ENCODE measurements around the gene RABAC1.

DNA sequence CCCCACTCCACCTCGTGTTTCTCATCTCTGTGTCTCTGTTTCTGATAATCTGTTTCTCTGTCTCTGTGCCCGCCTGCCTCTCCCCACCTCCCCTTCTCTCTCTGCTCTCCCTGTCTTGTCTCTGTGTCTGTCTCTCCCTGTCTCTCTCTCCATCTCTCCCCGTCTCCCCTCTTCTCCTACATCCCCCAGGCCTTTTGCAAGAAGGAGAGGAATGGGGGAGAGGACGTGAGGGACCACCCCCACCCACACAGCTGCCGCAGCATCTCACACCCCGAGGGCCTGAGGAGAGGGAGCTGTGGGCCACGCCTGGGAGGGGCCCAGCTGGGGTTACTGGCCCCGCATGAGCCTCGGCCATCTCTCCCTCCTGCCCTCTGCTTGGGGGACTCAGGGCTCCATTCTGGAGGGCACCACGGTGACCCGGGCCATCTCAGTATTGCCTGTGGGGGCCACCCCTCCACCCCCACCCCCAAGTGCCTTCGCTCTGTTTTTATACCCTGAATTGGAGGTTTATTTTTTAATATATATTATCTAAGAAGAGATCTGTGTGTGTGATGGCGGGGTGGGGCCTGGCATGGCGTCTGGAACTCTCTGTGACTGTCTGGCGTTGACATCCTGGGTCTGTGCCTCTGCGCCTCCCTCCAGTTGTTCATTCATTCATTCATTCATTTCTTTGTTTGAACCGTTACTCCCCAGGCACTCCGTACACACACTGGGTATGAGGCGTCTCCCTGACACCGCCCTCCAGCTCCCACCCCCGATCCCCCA, 52.0 kb downstream of the RABAC1 start:
- TF ChIP-seq EZH2 (IDR thresholded peaks at IDR 0.05; ENCODE audit: insufficient read depth, low read length) (no peak), CTCF (IDR thresholded peaks at IDR 0.05; ENCODE audit: insufficient read depth, low read depth, low read length) (no peak)
